GM12864 (cell line): ENCODE data around the gene SYNGAP1.
"Not testable (repeated sequence)": the region's sequence is repeated elsewhere in the genome, so short reads cannot be mapped to it uniquely, and the experiment has no call there.

ENCODE experiments used
- DNase-seq: peaks from one replicate; pipeline ENCODE4 v3.0.0-alpha.2; 2011; ENCODE audit warnings: low read depth
- H3K4me3 ChIP-seq: 2 replicates; pipeline ENCODE4 v1.5.1; 2011; ENCODE audit warnings: mild to moderate bottlenecking, low read depth, low read length, control low read depth
- CTCF ChIP-seq: IDR thresholded peaks from 2 replicates; pipeline ENCODE4 v1.5.1; 2011; ENCODE audit warnings: low read depth, mild to moderate bottlenecking, moderate library complexity, low read length, control low read depth, inconsistent platforms; ENCODE audit errors: missing control alignments

SYNGAP1 gene

DNA sequence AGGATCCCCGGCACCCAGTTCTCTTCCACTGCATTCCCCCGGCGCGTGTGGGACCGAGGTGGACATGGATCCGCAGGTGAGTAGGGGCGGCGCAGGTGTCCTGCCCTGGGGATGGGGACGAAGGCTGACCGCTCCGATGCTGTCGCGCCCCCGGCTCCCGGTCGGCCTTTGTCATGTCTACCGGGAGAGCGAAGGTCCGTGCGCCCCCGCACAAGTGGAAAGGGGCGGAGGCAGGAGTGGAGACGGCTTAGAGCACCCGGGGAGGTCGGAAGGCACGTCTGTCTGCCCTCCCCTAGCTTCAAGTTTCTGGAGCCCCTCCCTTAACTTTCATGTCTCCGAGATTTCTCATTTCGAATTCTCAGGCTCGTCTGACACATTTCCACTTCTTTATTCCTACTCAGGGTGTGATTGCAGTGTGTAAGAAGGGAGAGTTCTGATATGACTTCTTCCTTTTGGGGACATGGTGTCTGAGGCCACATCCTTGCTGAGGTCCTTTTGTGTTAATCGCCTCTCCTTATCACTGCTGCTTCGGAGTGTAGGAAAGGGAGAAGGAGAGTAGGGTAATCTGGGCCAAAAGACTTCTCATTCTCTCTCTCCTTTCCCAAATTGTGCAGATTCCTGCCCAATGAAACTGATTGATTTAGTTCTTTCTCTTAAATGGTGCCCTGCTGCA, 27.8 kb upstream of the SYNGAP1 start:
- peak overlapping the region; percentile 88 for H3K4me3 ChIP-seq
- no peak for DNase-seq
- no peak for TF ChIP-seq CTCF

DNA sequence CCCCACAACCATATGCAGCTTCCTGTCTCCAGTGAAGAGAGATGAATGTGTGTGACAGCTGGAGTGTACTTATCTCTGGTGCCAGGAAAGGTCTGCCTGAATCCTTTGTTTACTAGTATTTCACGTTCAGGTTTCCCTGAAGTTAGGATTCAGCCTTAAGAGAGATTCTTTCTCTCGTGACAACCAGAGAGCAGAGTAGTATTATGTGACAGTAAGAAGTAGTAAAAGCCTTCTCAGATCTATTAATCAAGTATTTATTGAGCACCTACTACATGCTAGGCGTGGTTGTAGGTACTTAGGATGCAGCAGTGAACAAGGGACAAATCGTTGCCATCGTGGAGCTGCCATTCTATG, 27.3 kb upstream of the SYNGAP1 start:
- peak overlapping the region; percentile 88 for H3K4me3 ChIP-seq
- TF ChIP-seq CTCF, result no peak
- DNase-seq, result no peak

- DNase-seq, result no peak
- TF ChIP-seq CTCF, result no peak
- peak overlapping the region; percentile 88 for H3K4me3 ChIP-seq
Observed at GRCh38 chr6:33392979-33393378, 26.9 kb upstream of the SYNGAP1 start.

DNA sequence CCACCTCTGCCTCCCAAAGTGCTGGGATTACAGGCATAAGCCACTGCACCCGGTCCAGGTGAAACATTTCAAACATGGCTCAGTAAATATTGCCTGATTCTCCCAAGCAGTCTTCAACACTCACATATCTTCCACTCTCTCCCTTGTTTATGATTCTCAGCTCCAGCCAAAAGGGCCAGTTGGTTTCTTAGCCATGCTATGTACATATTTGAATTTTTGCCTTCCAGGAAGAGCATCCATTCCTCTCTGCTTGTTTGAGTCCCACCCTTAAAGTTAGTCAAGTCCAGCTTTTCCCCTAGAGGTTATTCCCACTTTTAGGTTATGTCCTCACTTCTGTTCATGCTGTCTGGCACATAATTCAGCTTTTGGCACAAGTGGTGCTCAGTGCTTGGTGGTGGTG, 22.3 kb upstream of the SYNGAP1 start:
- no peak for TF ChIP-seq CTCF
- no peak overlapping the region for H3K4me3 ChIP-seq
- no peak for DNase-seq

DNA sequence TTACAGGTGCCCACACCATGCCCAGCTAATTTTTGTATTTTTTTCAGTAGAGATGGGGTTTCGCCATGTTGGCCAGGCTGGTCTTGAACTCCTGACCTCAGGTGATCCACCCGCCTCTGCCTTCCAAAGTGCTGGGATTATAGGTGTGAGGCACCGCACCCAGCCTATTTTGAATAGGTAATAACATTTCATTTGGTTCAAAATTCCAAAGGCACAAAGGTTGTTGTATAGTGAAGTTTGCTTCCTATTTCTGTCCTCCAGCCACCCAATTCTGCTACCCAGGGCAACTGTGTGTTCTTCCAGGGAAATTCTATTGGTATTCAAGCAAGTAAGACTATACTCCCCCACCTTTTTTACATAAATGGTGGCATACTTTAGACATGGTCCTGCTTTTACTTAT, 21.3 kb upstream of the SYNGAP1 start:
- H3K4me3 ChIP-seq, result not testable (repeated sequence)

DNA sequence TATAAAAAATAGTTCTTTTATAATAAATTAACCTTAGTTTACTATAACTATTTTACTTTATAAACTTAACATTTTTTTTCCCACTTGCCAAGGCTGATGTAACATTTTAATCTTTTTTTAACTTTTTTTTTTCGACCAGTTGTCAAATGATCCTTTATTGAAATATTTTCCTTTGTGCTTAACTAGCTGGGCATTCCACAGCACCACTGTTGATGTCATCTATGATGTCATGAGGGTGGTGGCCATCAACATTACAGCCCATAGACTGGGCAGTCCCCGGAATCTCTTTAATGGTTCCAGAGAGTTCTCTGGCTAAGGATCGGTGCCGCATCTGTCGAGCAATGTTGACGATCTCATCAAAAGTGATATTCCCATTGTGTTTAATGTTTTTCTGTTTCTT, 20.0 kb upstream of the SYNGAP1 start:
- H3K4me3 ChIP-seq, DNase-seq: not testable (repeated sequence)

More for the DNA sequence above, 21.3 kb upstream of the SYNGAP1 start:
- DNase-seq, result not testable (repeated sequence)

DNA sequence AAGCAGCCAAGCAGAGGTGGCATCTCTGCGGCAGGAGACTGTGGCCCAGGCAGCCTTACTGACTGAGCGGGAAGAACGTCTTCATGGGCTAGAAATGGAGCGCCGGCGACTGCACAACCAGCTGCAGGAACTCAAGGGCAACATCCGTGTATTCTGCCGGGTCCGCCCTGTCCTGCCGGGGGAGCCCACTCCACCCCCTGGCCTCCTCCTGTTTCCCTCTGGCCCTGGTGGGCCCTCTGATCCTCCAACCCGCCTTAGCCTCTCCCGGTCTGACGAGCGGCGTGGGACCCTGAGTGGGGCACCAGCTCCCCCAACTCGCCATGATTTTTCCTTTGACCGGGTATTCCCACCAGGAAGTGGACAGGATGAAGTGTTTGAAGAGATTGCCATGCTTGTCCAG, 15.0 kb upstream of the SYNGAP1 start:
- DNase-seq, result no peak
- no peak overlapping the region for H3K4me3 ChIP-seq
- TF ChIP-seq CTCF, result no peak

- no peak for TF ChIP-seq CTCF
- H3K4me3 ChIP-seq, result no peak overlapping the region
- no peak for DNase-seq
Observed at GRCh38 chr6:33405386-33405940, 14.4 kb upstream of the SYNGAP1 start.
